Left lung (tissue), 10 donors: Measurements from ENCODE around the gene EIF3M. TPM values are rescaled to one million over a fixed set of nuclear protein-coding genes. Genes with fewer than 3 reads are reported as not detected.
"Not testable (repeated sequence)": the region's sequence is repeated elsewhere in the genome, so short reads cannot be mapped to it uniquely, and the experiment has no call there.

Experiments used
- ATAC-seq: fragments of 200-7000 bp; cut with Tn5 transposase; one replicate; pipeline ENCODE4 v1.9.1; 2020; ENCODE audit warnings: moderate library complexity
- DNase-seq, 4 donors: peaks; one replicate each; pipeline ENCODE4 v3.0.0-alpha.2; 2013 to 2020
- H3K27ac ChIP-seq, 2 donors: fragments of 200-600 bp; sonication (generic) in 1 of 2; one replicate each; pipeline versions ENCODE4 v1.5.0 to v1.8.0; 2020 to 2021
- H3K27me3 ChIP-seq, 2 donors: fragments of 200-600 bp; sonication (generic) in 1 of 2; one replicate each; pipeline versions ENCODE4 v1.5.0 to v1.8.0; 2020 to 2021
- H3K36me3 ChIP-seq, 2 donors: fragments of 200-600 bp; sonication (generic) in 1 of 2; one replicate each; pipeline versions ENCODE4 v1.5.0 to v1.8.0; 2020 to 2021
- H3K4me1 ChIP-seq, 2 donors: fragments of 200-600 bp; one replicate each; pipeline ENCODE4 v1.8.0; 2021
- H3K4me3 ChIP-seq, 2 donors: fragments of 200-600 bp; sonication (generic) in 1 of 2; one replicate each; pipeline versions ENCODE4 v1.5.0 to v1.8.0; 2020 to 2021; ENCODE audit warnings: mild to moderate bottlenecking in 1 of 2
- H3K9me3 ChIP-seq, 2 donors: fragments of 200-600 bp; sonication (generic) in 1 of 2; one replicate each; pipeline versions ENCODE4 v1.5.0 to v1.8.0; 2020 to 2021
- CTCF ChIP-seq, 2 donors: fragments of 200-600 bp; sonication (generic) in 1 of 2; IDR thresholded peaks; one replicate each; pipeline versions ENCODE4 v1.5.0 to v1.8.0; 2021; ENCODE audit warnings: antibody characterized with exemption in 2 of 2
- intact Hi-C, 2 donors: fragments of 100-400 bp; cut with DNase I; formaldehyde crosslinking; loops; one replicate each; pipeline versions ENCODE4 v1.11.2 to v1.14.2; 2022
- polyA plus RNA-seq, 6 donors: library from polyadenylated mRNA; unstranded; fragments of 120-200 nt; gene quantifications; one replicate each; pipeline ENCODE4 v1.2.1, GENCODE V29; 2013; ENCODE audit not compliant: insufficient read length in 6 of 6
- total RNA-seq, 2 donors: library from RNA; stranded (reverse); fragmentation: NEBNext Ultra II Directional; extraction: Animal tissue kit (Norgen Biotek cat#: 25700); gene quantifications; one replicate each; pipeline ENCODE4 v1.2.1, GENCODE V29; 2021
- donor health status: DM: no; HTN: yes; CAD: no.
- donor health status: DM: no; HTN: no; CAD: no.

The EIF3M gene
- total and polyA plus RNA-seq, 8 donors: 151 to 432 (median 374) TPM

- DNase-seq (no peak), ATAC-seq (no peak)
- peaks cover 19 to 44% of the 10 kb centered on the region in 2 donors for H3K4me1 ChIP-seq
- intact Hi-C loops: no loop called here
- peaks cover 0 to 3% of the 10 kb centered on the region in 2 donors for H3K27me3 ChIP-seq
- H3K27ac ChIP-seq: no peak overlapping the region
- H3K9me3 ChIP-seq: no peaks in the 10 kb centered on the region
- TF ChIP-seq CTCF (IDR thresholded peaks at IDR 0.05): no peak
- peaks cover 0 to 15% of the 10 kb centered on the region in 2 donors for H3K36me3 ChIP-seq
- peak overlapping the region; percentile 94 to 95 for H3K4me3 ChIP-seq
Observed at GRCh38 chr11:32584921-32585320, 1.3 kb downstream of the EIF3M start.

- Histone ChIP-seq H3K27ac (no peak overlapping the region), H3K27me3 (no peaks in the 10 kb centered on the region), H3K9me3 (no peaks in the 10 kb centered on the region), H3K4me1 (peaks cover 19 to 44% of the 10 kb centered on the region in 2 donors), H3K4me3 (no peak overlapping the region), H3K36me3 (peaks cover 0 to 32% of the 10 kb centered on the region in 2 donors)
- no peak for TF ChIP-seq CTCF (IDR thresholded peaks at IDR 0.05)
- intact Hi-C loops: no loop called here
- no peak for DNase-seq
- ATAC-seq: no peak
Observed at GRCh38 chr11:32586576-32587190, 3.1 kb downstream of the EIF3M start.

- Histone ChIP-seq H3K4me1 (no peaks in the 10 kb centered on the region), H3K9me3 (no peaks in the 10 kb centered on the region), H3K4me3 (no peak overlapping the region), H3K27ac (no peak overlapping the region), H3K36me3 (peaks cover 0 to 99% of the 10 kb centered on the region in 2 donors), H3K27me3 (no peaks in the 10 kb centered on the region)
- intact Hi-C loops: no loop called here
- no peak for TF ChIP-seq CTCF (IDR thresholded peaks at IDR 0.05)
- DNase-seq (no peak), ATAC-seq (no peak)
Observed at GRCh38 chr11:32594272-32594671, 10.6 kb downstream of the EIF3M start.

- H3K27me3 ChIP-seq, DNase-seq, H3K27ac ChIP-seq, H3K4me3 ChIP-seq, intact Hi-C loops, H3K4me1 ChIP-seq, ATAC-seq, H3K9me3 ChIP-seq: not testable (repeated sequence)
- peaks cover 0 to 92% of the 10 kb centered on the region in 2 donors for H3K36me3 ChIP-seq
Observed at GRCh38 chr11:32596114-32596513, 12.5 kb downstream of the EIF3M start.

GRCh38 chr11:32597921-32598320 lies 14.3 kb downstream of the EIF3M start:
- Histone ChIP-seq H3K27me3 (no peaks in the 10 kb centered on the region), H3K9me3 (no peaks in the 10 kb centered on the region), H3K36me3 (peaks cover 0 to 92% of the 10 kb centered on the region in 2 donors), H3K4me3 (no peak overlapping the region), H3K4me1 (no peaks in the 10 kb centered on the region), H3K27ac (no peak overlapping the region)
- intact Hi-C loops: no loop called here
- no peak for TF ChIP-seq CTCF (IDR thresholded peaks at IDR 0.05)
- ATAC-seq (no peak), DNase-seq (no peak)
